SK-N-SH (cell line): ENCODE results near the gene P2RX4. TPM values are rescaled to one million over a fixed set of nuclear protein-coding genes. Genes with fewer than 3 reads are reported as not detected.

Source experiments
- CTCF ChIA-PET: fragments of 300-600, 350-600 bp; formaldehyde crosslinking; extraction: SDS; loops from one replicate; lab custom pipeline; 2021; lab: Yijun Ruan, JAX
- POLR2A ChIA-PET: fragments of 350-600 bp; sonication (Branson Sonifier 250); formaldehyde crosslinking; extraction: SDS; loops from one replicate; lab custom pipeline; 2020; ENCODE audit warnings: antibody characterized with exemption, inconsistent platforms; lab: Yijun Ruan, JAX
- DNase-seq: peaks from one replicate; pipeline ENCODE4 v3.0.0; 2012
- H2AFZ ChIP-seq: fragments of 200-600 bp; sonication (generic); 2 replicates; pipeline ENCODE4 v1.8.1; 2016; ENCODE audit warnings: antibody characterized with exemption, mild to moderate bottlenecking, low read depth
- H3F3A ChIP-seq: fragments of 200-600 bp; sonication (generic); replicated peaks from 2 replicates; pipeline ENCODE3; 2016; ENCODE audit warnings: antibody characterized with exemption, mild to moderate bottlenecking; ENCODE audit not compliant: insufficient read depth
- H3K27ac ChIP-seq, 2 experiments: fragments of 200-500 bp in 1 of 2; fragments of 200-600 bp in 1 of 2; sonication (Bioruptor generic) in 1 of 2; sonication (generic), shearing (Covaris generic) in 1 of 2; 2 replicates each; pipeline versions ENCODE4 v1.5.1 to v1.6.1; 2014 to 2016; ENCODE audit warnings: low read depth in 2 of 2, inconsistent platforms in 1 of 2, low read length in 1 of 2, mild to moderate bottlenecking in 1 of 2, mixed read lengths in 1 of 2
- H3K27me3 ChIP-seq: fragments of 200-600 bp; sonication (generic), shearing (Covaris generic); 2 replicates; pipeline ENCODE4 v1.6.1; 2016; ENCODE audit warnings: mixed run types; ENCODE audit not compliant: insufficient read depth
- H3K36me3 ChIP-seq, 2 experiments: fragments of 200-500 bp in 1 of 2; fragments of 200-600 bp in 1 of 2; sonication (Bioruptor generic) in 1 of 2; sonication (generic) in 1 of 2; replicated peaks in 1 of 2; 2 replicates each; pipeline versions ENCODE3 to v1.5.1; 2014 to 2016; ENCODE audit warnings: low read length in 1 of 2, mild to moderate bottlenecking in 1 of 2; ENCODE audit not compliant: insufficient read depth in 2 of 2, control insufficient read depth in 1 of 2
- H3K4me1 ChIP-seq, 2 experiments: fragments of 200-500 bp in 1 of 2; fragments of 200-600 bp in 1 of 2; sonication (Bioruptor generic) in 1 of 2; sonication (generic), shearing (Covaris generic) in 1 of 2; 2 replicates each; pipeline versions ENCODE4 v1.5.1 to v1.6.1; 2014 to 2016; ENCODE audit warnings: low read depth in 1 of 2, low read length in 1 of 2, mixed run types in 1 of 2; ENCODE audit not compliant: insufficient read depth in 2 of 2, control insufficient read depth in 1 of 2
- H3K4me2 ChIP-seq: fragments of 200-600 bp; sonication (generic), shearing (Covaris generic); 2 replicates; pipeline ENCODE4 v1.6.1; 2017; ENCODE audit warnings: mixed run types
- H3K4me3 ChIP-seq, 2 experiments: fragments of 200-500 bp in 1 of 2; fragments of 200-600 bp in 1 of 2; sonication (Bioruptor generic) in 1 of 2; sonication (generic), shearing (Covaris generic) in 1 of 2; 2 replicates each; pipeline versions ENCODE4 v1.5.1 to v1.8.1; 2014 to 2016; ENCODE audit warnings: low read depth in 2 of 2, inconsistent platforms in 1 of 2, low read length in 1 of 2, mild to moderate bottlenecking in 1 of 2, mixed read lengths in 1 of 2, moderate library complexity in 1 of 2
- H3K79me2 ChIP-seq: fragments of 200-600 bp; sonication (generic); 2 replicates; pipeline ENCODE4 v1.8.1; 2017; ENCODE audit warnings: mild to moderate bottlenecking; ENCODE audit not compliant: insufficient read depth
- H3K9ac ChIP-seq: fragments of 200-600 bp; sonication (generic); 2 replicates; pipeline ENCODE4 v1.6.1; 2017; ENCODE audit warnings: mixed run types
- H3K9me2 ChIP-seq: fragments of 200-600 bp; sonication (generic); 2 replicates; pipeline ENCODE4 v1.6.1; 2017; ENCODE audit warnings: mixed run types
- H3K9me3 ChIP-seq: fragments of 200-600 bp; sonication (generic); 2 replicates; pipeline ENCODE4 v1.6.1; 2017; ENCODE audit warnings: mixed run types, mild to moderate bottlenecking, moderate library complexity
- H4K20me1 ChIP-seq: fragments of 200-600 bp; sonication (generic); 2 replicates; pipeline ENCODE4 v1.6.1; 2017; ENCODE audit warnings: mild to moderate bottlenecking, mixed run types; ENCODE audit not compliant: insufficient read depth
- ELF1 ChIP-seq: IDR thresholded peaks from 2 replicates; pipeline ENCODE4 v1.4.0; 2012
- EZH2phosphoT487 ChIP-seq: fragments of 200-600 bp; sonication (generic); IDR thresholded peaks from 2 replicates; pipeline ENCODE4 v1.6.1; 2017; ENCODE audit warnings: low read depth, mixed run types, mild to moderate bottlenecking, antibody characterized with exemption, moderate library complexity, borderline replicate concordance
- FOXJ3 ChIP-seq: sonication (generic); formaldehyde crosslinking; IDR thresholded peaks from 2 replicates; pipeline ENCODE4 v1.5.1; 2020; ENCODE audit warnings: mild to moderate bottlenecking, missing genetic modification reagents
- FOXM1 ChIP-seq: IDR thresholded peaks from 2 replicates; pipeline ENCODE4 v1.4.0; 2012; ENCODE audit warnings: low read depth, mild to moderate bottlenecking
- GABPA ChIP-seq: IDR thresholded peaks from 2 replicates; pipeline ENCODE4 v1.4.0; 2012; ENCODE audit warnings: low read depth, mild to moderate bottlenecking
- MAX ChIP-seq: IDR thresholded peaks from 2 replicates; pipeline ENCODE4 v1.4.0; 2012; ENCODE audit warnings: low read depth
- MEF2A ChIP-seq: IDR thresholded peaks from 2 replicates; pipeline ENCODE4 v1.4.0; 2012; ENCODE audit warnings: low read depth, borderline replicate concordance
- NFIC ChIP-seq: IDR thresholded peaks from 2 replicates; pipeline ENCODE4 v1.4.0; 2012; ENCODE audit warnings: borderline replicate concordance
- NRF1 ChIP-seq: IDR thresholded peaks from 2 replicates; pipeline ENCODE4 v1.6.1; 2012; ENCODE audit warnings: low read depth, mild to moderate bottlenecking, low read length
- PBX3 ChIP-seq: IDR thresholded peaks from 2 replicates; pipeline ENCODE4; 2012
- RAD21 ChIP-seq: IDR thresholded peaks from 2 replicates; pipeline ENCODE4 v1.6.1; 2012; ENCODE audit warnings: mild to moderate bottlenecking, low read length
- RCOR1 ChIP-seq: fragments of 150-350 bp; IDR thresholded peaks from 2 replicates; pipeline ENCODE4 v1.6.1; 2017; ENCODE audit warnings: antibody characterized with exemption, low read length
- SIN3A ChIP-seq: IDR thresholded peaks from 2 replicates; pipeline ENCODE4 v1.6.1; 2012; ENCODE audit warnings: low read depth, mild to moderate bottlenecking, low read length, moderate library complexity, borderline replicate concordance
- TAF1 ChIP-seq: IDR thresholded peaks from 2 replicates; pipeline ENCODE4 v1.6.1; 2012; ENCODE audit warnings: low read depth, mild to moderate bottlenecking, low read length, moderate library complexity, borderline replicate concordance
- TEAD4 ChIP-seq: IDR thresholded peaks from 2 replicates; pipeline ENCODE4 v1.4.0; 2012; ENCODE audit warnings: mild to moderate bottlenecking, borderline replicate concordance; ENCODE audit not compliant: insufficient read depth
- USF2 ChIP-seq: fragments of 150-350 bp; IDR thresholded peaks from 2 replicates; pipeline ENCODE4 v1.6.1; 2017; ENCODE audit warnings: antibody characterized with exemption, low read length, low read depth, borderline replicate concordance
- YY1 ChIP-seq: IDR thresholded peaks from 2 replicates; pipeline ENCODE4 v1.4.0; 2012; ENCODE audit warnings: low read depth, mild to moderate bottlenecking
- WGBS: methylation state at CpG from one replicate; pipeline ENCODE4 v1.1.6; 2017; ENCODE audit warnings: low lambda C conversion rate; 5-methylcytosine and 5-hydroxymethylcytosine counted together
- polyA plus RNA-seq, 3 experiments: library from polyadenylated mRNA; depleted of rRNA; stranded (reverse); fragments of >200 nt; gene quantifications; 2 replicates each; pipeline ENCODE4 v1.2.3, GENCODE V29; 2012

Gene P2RX4
- polyA plus RNA-seq, 1 of the 3 experiments (the other 2 are of a cell fraction) = 32.2 TPM

GRCh38 chr12:121184984-121185889, 24.7 kb upstream of the P2RX4 start:
- Histone ChIP-seq H3K36me3 (no peaks in the 10 kb centered on the region), H3K27me3 (no peaks in the 10 kb centered on the region), H3K4me3 (no peak overlapping the region), H3K4me2 (no peak overlapping the region), H3K4me1 (peaks cover 0 to 3% of the 10 kb centered on the region in 2 experiments; a peak in 1 of 4 replicates), H3K27ac (no peak overlapping the region), H2AFZ (no peak overlapping the region), H3F3A (peaks cover 4% of the 10 kb centered on the region), H3K9me3 (no peaks in the 10 kb centered on the region), H3K79me2 (no peaks in the 10 kb centered on the region), H4K20me1 (no peaks in the 10 kb centered on the region), H3K9ac (no peak overlapping the region), H3K9me2 (no peaks in the 10 kb centered on the region)
- ChIA-PET CTCF (interaction anchor here (1.2 kb wide), 1 partner anchor 11 kb away, joined by 3 read pairs; no protein-coding TSS in a partner anchor), POLR2A (interaction anchor here (0.6 kb wide), 2 partner anchors 16 to 1185 kb away, joined by 3 read pairs; no protein-coding TSS in a partner anchor)
- no peak for DNase-seq
- TF ChIP-seq FOXM1 (no peak), TEAD4 (no peak), YY1 (no peak), GABPA (no peak), NFIC (no peak), ELF1 (no peak), MEF2A (no peak), EZH2phosphoT487 (no peak), FOXJ3 (no peak), PBX3 (no peak), RCOR1 (no peak), TAF1 (no peak), NRF1 (no peak), SIN3A (no peak), USF2 (no peak), RAD21 (no peak)
- 94% methylated on average over 6 of the region's 7 CpGs for WGBS

DNA sequence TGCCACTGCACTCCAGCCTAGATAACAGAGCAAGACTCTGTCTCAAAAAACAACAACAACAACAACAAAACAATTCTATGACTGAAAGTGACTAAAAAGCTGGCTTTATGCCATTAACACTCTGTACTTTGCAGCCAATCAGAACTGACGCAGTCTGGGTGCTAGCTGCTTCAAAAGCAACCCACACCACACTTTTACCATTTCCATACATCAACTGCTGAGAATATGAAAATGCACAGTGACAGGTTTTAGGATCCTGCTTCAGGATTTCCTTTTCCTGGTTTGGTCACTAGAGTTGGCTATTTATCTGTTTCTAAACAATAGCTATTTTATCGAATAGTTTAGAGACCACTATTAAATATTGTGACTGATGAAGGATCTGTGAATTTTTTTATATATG, 23.1 kb upstream of the P2RX4 start:
- ChIA-PET POLR2A (no interaction called here), CTCF (no interaction called here)
- Histone ChIP-seq H3K27ac (no peak overlapping the region), H3K4me3 (no peak overlapping the region), H3K27me3 (no peaks in the 10 kb centered on the region), H3K36me3 (no peaks in the 10 kb centered on the region), H4K20me1 (no peaks in the 10 kb centered on the region), H2AFZ (no peak overlapping the region), H3K9me3 (no peaks in the 10 kb centered on the region), H3K79me2 (no peaks in the 10 kb centered on the region), H3K9me2 (no peaks in the 10 kb centered on the region), H3K4me1 (peaks cover 0 to 8% of the 10 kb centered on the region in 2 experiments; a peak in 2 of 4 replicates), H3K4me2 (no peak overlapping the region), H3F3A (peaks cover 4% of the 10 kb centered on the region), H3K9ac (no peak overlapping the region)
- 87% methylated on average over 2 of the region's 2 CpGs for WGBS
- DNase-seq = no peak
- no peak for TF ChIP-seq MAX
